ENCODE measurements around the gene SPATA9. TPM values are rescaled to one million over a fixed set of nuclear protein-coding genes. Genes with fewer than 3 reads are reported as not detected.

The SPATA9 gene
- total RNA-seq, 6 donors from 2014 or later, result 0.23 TPM; not detected in 5

DNA sequence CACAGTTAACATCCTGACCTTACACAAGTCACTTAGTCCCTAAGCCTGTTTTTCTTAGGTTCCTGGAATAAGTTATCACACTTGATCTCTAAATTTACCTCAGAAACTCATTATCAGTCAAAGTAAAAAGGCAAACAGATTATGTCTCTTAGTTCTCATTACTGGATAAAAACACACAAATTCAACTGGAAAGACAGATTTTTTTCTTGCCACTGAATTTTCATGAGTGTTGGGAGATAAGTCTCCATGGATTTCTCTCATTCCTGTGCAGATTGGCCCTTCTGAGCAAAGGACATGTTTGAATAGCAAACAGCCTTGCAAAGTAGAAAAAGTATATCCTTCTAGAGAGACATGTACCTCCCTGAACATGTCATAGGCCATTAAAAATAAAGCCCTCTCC is 10.2 kb downstream of the SPATA9 start:
- DNase-seq (no peak), ATAC-seq (ENCODE audit: low FRiP score in 2 of 2) (no peak)
- H3K27ac ChIP-seq, result no peak overlapping the region
- no peaks in the 10 kb centered on the region for H3K9me3 ChIP-seq
- H3K4me1 ChIP-seq, result no peaks in the 10 kb centered on the region
- TF ChIP-seq POLR2A (IDR thresholded peaks at IDR 0.05), result no peak
- TF ChIP-seq EP300 (IDR thresholded peaks at IDR 0.05), result no peak
- TF ChIP-seq POLR2AphosphoS5 (IDR thresholded peaks at IDR 0.05), result no peak
- TF ChIP-seq, protein P1, sequence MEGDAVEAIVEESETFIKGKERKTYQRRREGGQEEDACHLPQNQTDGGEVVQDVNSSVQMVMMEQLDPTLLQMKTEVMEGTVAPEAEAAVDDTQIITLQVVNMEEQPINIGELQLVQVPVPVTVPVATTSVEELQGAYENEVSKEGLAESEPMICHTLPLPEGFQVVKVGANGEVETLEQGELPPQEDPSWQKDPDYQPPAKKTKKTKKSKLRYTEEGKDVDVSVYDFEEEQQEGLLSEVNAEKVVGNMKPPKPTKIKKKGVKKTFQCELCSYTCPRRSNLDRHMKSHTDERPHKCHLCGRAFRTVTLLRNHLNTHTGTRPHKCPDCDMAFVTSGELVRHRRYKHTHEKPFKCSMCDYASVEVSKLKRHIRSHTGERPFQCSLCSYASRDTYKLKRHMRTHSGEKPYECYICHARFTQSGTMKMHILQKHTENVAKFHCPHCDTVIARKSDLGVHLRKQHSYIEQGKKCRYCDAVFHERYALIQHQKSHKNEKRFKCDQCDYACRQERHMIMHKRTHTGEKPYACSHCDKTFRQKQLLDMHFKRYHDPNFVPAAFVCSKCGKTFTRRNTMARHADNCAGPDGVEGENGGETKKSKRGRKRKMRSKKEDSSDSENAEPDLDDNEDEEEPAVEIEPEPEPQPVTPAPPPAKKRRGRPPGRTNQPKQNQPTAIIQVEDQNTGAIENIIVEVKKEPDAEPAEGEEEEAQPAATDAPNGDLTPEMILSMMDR (IDR thresholded peaks at IDR 0.05), result no peak
- H3K27me3 ChIP-seq, result no peaks in the 10 kb centered on the region
- no peak overlapping the region for H3K4me3 ChIP-seq
- H3K36me3 ChIP-seq, result no peaks in the 10 kb centered on the region

DNA sequence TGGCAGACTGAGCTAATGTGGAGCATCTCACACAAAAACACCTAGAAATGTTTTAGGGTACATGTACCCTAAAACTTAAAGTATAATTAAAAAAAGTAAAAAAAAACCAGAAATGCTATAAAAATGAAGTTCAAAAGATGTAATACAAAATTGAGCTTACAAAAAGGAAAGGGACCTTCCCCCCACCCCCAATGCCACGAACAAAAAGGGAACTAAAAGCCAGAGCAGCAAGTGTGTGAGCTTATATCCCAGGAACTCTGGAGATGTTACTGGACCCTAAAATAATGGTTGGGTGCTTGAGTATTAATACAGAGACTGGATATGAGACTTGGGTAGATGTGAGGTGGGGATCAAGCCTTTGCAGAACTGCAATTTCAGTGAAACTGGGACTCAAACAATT is 11.0 kb downstream of the SPATA9 start:
- Histone ChIP-seq H3K4me3 (no peak overlapping the region), H3K36me3 (no peaks in the 10 kb centered on the region), H3K4me1 (no peaks in the 10 kb centered on the region), H3K27ac (no peak overlapping the region), H3K27me3 (no peaks in the 10 kb centered on the region), H3K9me3 (no peaks in the 10 kb centered on the region)
- ATAC-seq (ENCODE audit: low FRiP score in 2 of 2) (no peak), DNase-seq (no peak)
- TF ChIP-seq, protein P1 (IDR thresholded peaks at IDR 0.05), result no peak
- WGBS, 2 donors, result 59 to 86% methylated on average over 1 of the region's 1 CpG

- Histone ChIP-seq H3K4me1 (no peaks in the 10 kb centered on the region), H3K36me3 (no peaks in the 10 kb centered on the region), H3K27ac (no peak overlapping the region), H3K9me3 (no peaks in the 10 kb centered on the region), H3K27me3 (no peaks in the 10 kb centered on the region), H3K4me3 (no peak overlapping the region)
- ATAC-seq (ENCODE audit: low FRiP score in 2 of 2) (no peak), DNase-seq (no peak)
- 91 to 97% methylated on average over 3 of the region's 3 CpGs for WGBS, 2 donors
- TF ChIP-seq POLR2AphosphoS5 (IDR thresholded peaks at IDR 0.05), result no peak
- TF ChIP-seq EP300 (IDR thresholded peaks at IDR 0.05), result no peak
- TF ChIP-seq POLR2A (IDR thresholded peaks at IDR 0.05), result no peak
- TF ChIP-seq, protein P1 (IDR thresholded peaks at IDR 0.05), result no peak
Observed at GRCh38 chr5:95670568-95670967, 12.2 kb downstream of the SPATA9 start.

DNA sequence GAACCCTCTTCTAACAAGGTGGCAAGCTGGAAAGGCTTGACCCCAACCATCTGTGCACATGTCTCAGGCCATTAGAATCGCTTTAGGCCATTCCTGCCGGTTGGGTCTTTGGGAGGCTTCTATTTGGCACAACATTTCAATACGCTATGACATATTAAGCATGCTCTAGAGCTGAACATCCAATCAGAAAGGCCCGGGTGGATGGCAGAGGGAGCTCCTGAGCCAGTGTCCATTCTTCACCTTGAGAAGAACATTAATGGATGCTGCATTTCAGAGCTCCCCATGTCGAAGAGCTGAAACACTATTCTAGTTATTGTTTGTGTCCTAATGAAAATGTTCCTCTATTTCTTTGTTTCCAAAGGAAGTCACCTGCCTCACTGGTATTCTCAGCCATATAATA is 12.8 kb downstream of the SPATA9 start:
- ATAC-seq (ENCODE audit: low FRiP score in 2 of 2) (peak in 1 of 2 donors; percentile 34), DNase-seq (no peak)
- no peaks in the 10 kb centered on the region for H3K36me3 ChIP-seq
- no peak overlapping the region for H3K27ac ChIP-seq
- 84 to 90% methylated on average over 3 to 5 of the region's 5 CpGs for WGBS, 2 donors
- no peaks in the 10 kb centered on the region for H3K27me3 ChIP-seq
- TF ChIP-seq POLR2A (IDR thresholded peaks at IDR 0.05), result no peak
- TF ChIP-seq, protein P1 (IDR thresholded peaks at IDR 0.05), result no peak
- no peak for TF ChIP-seq EP300 (IDR thresholded peaks at IDR 0.05)
- no peak for TF ChIP-seq POLR2AphosphoS5 (IDR thresholded peaks at IDR 0.05)
- no peaks in the 10 kb centered on the region for H3K9me3 ChIP-seq
- H3K4me3 ChIP-seq, result no peak overlapping the region
- H3K4me1 ChIP-seq, result no peaks in the 10 kb centered on the region

DNA sequence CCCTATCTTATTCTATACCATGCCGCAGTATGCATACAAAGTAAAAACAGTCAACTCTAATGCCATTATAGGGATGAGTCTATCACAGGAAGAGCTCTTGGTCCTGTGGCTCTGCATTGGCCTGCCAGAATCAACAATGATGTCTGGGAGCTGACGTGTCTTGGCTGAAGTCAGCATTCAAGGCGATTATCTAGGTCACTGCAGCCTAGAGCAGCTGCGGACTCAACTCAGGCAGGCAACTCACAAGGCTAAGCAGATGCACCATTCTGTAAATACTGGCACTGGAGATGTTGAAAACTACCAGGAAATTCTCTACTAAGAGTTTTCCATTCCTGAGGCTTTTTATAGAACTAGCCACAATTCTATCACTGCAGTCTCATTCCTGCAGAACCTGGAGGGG is 13.3 kb downstream of the SPATA9 start:
- no peaks in the 10 kb centered on the region for H3K9me3 ChIP-seq
- peak; percentile 76 to 94 for ATAC-seq (ENCODE audit: low FRiP score in 2 of 2)
- WGBS, 2 donors, result 73 to 84% methylated on average over 4 of the region's 4 CpGs
- H3K27ac ChIP-seq, result no peak overlapping the region
- H3K27me3 ChIP-seq, result no peaks in the 10 kb centered on the region
- TF ChIP-seq, protein P1 (IDR thresholded peaks at IDR 0.05), result no peak
- TF ChIP-seq POLR2AphosphoS5 (IDR thresholded peaks at IDR 0.05) (no peak), EP300 (IDR thresholded peaks at IDR 0.05) (no peak), POLR2A (IDR thresholded peaks at IDR 0.05) (no peak)
- DNase-seq, result no peak
- no peak overlapping the region for H3K4me3 ChIP-seq
- no peaks in the 10 kb centered on the region for H3K36me3 ChIP-seq
- peaks cover 0 to 1% (median under 1%) of the 10 kb centered on the region in 4 donors for H3K4me1 ChIP-seq

All from upper lobe of left lung (tissue), 6 donors.